Effector memory CD8-positive, alpha-beta T cell (primary cell): ENCODE data around the gene ABCC6.
"Not testable (repeated sequence)": the region's sequence is repeated elsewhere in the genome, so short reads cannot be mapped to it uniquely, and the experiment has no call there.

ENCODE experiments used
- ATAC-seq: fragments of 150-1000 bp; cut with Tn5 transposase; replicated peaks from 2 replicates; pipeline ENCODE4 v1.10.0; 2021; ENCODE audit warnings: mild to moderate bottlenecking, moderate library complexity
- DNase-seq, 3 experiments: peaks; one replicate each; pipeline ENCODE4 v3.0.0; 2021
- H3K27ac Mint-ChIP-seq, 2 donors: one replicate each; pipeline ENCODE4 v1.8.0; 2022; ENCODE audit warnings: mild to moderate bottlenecking in 2 of 2, mixed read lengths in 2 of 2, moderate library complexity in 2 of 2
- H3K27me3 Mint-ChIP-seq, 2 donors: one replicate each; pipeline ENCODE4 v1.8.0; 2022; ENCODE audit warnings: mixed read lengths in 2 of 2
- H3K36me3 Mint-ChIP-seq: one replicate; pipeline ENCODE4 v1.8.0; 2022; ENCODE audit warnings: mild to moderate bottlenecking, moderate library complexity, mixed read lengths; ENCODE audit not compliant: insufficient read depth
- H3K4me1 Mint-ChIP-seq, 2 donors: one replicate each; pipeline ENCODE4 v1.8.0; 2022; ENCODE audit warnings: low read depth in 2 of 2, mixed read lengths in 2 of 2
- H3K4me3 Mint-ChIP-seq, 2 donors: one replicate each; pipeline ENCODE4 v1.8.0; 2022; ENCODE audit warnings: mild to moderate bottlenecking in 2 of 2, mixed read lengths in 2 of 2, moderate library complexity in 2 of 2
- H3K9me3 Mint-ChIP-seq, 2 donors: one replicate each; pipeline ENCODE4 v1.8.0; 2022; ENCODE audit warnings: mixed read lengths in 2 of 2

Gene ABCC6

DNA sequence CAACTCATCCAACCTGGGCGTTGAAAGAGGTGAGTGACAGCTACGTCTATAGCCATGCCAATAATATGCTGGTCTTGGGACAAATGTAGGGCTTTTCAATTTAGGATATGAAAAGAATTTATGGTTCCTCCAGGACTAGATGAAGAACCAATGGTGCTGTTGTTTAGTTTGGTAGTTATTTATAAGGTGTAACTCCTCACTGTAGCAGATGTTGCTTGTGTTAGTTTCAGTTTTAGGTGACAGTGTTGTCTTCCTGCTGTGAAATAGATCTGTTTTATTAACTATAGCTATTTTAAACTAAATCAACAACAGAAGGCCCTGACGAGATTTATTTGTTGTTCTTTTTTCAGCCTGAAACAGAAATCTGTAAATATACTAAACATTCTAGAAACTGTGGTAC is 24.1 kb upstream of the ABCC6 start:
- H3K27me3 Mint-ChIP-seq, ATAC-seq, H3K9me3 Mint-ChIP-seq, H3K4me1 Mint-ChIP-seq, H3K27ac Mint-ChIP-seq, H3K36me3 Mint-ChIP-seq, DNase-seq, H3K4me3 Mint-ChIP-seq: not testable (repeated sequence)

DNA sequence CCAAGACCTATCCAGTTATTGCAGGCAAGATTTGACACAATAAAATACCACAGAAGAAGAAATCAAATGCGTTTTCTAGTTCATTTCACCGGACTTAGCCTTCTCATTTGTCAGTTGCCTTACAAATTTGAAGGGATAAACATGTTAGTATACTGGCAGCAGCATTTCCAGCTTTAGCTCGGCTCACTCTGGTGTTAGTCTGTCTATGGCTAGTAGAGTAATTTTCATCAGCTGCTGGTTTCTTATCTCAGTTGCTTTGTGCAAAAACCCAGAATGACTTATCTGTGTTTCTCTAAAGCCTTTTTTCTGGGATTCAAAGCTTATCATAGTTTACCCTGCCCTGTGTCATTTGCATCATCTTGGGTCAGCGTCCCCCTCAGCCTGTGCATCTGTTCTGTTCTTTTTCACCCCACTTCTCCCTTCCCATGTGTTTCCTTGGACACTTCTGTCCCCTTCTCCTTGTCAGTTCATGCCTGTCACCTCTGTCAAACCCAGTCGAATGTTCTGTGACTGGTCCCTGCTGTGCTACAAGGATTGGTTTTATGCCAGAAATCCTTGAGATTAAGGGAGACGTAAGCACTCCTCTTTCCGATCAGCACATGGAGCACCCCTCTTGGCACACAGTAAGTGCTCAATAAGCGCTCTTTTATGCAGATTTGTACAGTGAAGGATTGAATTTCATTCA is 23.4 kb upstream of the ABCC6 start:
- not testable (repeated sequence) for ATAC-seq, H3K4me1 Mint-ChIP-seq, H3K9me3 Mint-ChIP-seq, H3K27ac Mint-ChIP-seq, H3K4me3 Mint-ChIP-seq, H3K27me3 Mint-ChIP-seq, H3K36me3 Mint-ChIP-seq, DNase-seq

DNA sequence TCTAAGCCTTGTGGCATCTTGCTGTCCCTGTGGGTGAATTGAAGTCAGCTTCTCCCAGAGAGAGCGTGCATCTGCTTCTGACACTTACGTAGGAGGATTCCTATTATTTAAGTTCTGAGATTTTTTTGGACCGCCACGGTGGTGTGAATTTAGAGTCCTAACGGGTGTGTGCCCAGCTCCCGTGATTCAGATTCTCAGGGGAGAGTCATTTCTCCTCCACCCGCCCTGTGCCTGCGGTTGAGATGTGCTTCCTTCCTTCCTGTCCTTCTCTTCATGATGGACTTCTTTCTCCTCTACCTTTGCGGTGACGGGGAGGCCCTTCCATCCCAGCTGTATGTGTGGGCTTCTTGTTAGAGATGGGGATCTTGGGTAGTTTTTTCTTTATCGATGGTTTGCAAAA is 20.6 kb upstream of the ABCC6 start:
- H3K27me3 Mint-ChIP-seq, H3K27ac Mint-ChIP-seq, H3K36me3 Mint-ChIP-seq, H3K9me3 Mint-ChIP-seq, ATAC-seq, H3K4me1 Mint-ChIP-seq, H3K4me3 Mint-ChIP-seq, DNase-seq: not testable (repeated sequence)

DNA sequence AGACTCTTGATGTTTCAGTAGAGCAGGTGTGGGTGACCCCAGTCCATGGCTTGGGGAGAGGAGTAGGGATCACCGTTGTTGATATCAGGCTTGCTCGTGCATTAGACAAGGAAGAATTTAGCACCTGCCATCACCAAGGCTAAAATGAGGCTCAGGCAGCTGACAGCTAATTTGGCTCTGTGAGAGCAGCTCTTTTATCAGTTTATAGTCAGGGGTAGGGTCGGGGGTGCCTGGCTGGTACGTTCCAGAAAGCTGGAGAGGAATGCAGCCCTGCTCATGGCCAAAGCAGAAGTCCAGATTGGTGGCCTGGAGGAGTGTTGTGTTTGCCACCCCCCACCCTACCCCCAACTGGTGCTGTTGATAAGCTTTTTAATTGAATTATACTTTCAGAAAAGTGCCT is 17.4 kb upstream of the ABCC6 start:
- not testable (repeated sequence) for ATAC-seq, DNase-seq, H3K36me3 Mint-ChIP-seq, H3K27ac Mint-ChIP-seq, H3K9me3 Mint-ChIP-seq, H3K4me3 Mint-ChIP-seq, H3K27me3 Mint-ChIP-seq, H3K4me1 Mint-ChIP-seq

DNA sequence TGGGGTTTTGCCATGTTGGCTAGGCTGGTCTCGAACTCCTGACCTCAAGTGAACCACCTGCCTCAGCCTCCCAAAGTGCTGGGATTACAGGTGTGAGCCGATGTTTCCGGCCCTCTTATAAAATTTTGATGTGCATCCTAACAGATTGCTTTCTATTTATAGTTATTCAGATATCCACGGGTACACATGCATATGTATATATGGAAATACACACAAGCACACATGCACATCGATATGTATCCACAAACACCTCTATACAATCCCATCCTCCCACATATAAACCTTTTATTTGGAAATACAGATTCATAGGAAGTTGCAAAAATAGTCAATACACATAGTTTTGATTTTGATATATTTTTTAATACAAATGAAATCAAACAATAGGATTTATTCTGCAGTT is 14.4 kb upstream of the ABCC6 start:
- H3K36me3 Mint-ChIP-seq, H3K4me3 Mint-ChIP-seq, H3K27me3 Mint-ChIP-seq, H3K9me3 Mint-ChIP-seq, H3K4me1 Mint-ChIP-seq, ATAC-seq, DNase-seq: not testable (repeated sequence)
- H3K27ac Mint-ChIP-seq: peak overlapping the region in 1 of 2 donors; percentile 72

DNA sequence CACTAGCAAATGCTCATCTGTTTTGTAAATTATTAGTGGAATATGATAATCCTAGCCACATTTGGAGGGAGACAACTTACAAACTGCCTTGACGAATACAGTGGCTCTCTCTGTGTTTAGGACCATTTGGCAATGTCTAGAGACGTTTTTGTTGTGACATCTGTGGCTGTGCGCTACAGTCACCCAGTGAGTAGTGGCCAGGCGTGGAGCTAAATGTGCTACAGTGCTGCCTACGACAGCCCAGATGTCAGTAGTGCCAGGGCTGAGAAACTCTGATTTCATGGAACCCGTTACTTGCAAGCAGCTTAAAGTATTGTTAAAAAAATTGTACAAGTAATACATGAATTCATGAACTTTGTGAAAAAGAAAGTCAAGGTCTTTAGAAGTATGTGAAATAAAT is 13.8 kb upstream of the ABCC6 start:
- peak overlapping the region in 1 of 2 donors; percentile 72 for H3K27ac Mint-ChIP-seq
- not testable (repeated sequence) for ATAC-seq, H3K9me3 Mint-ChIP-seq, H3K27me3 Mint-ChIP-seq, H3K4me1 Mint-ChIP-seq, H3K36me3 Mint-ChIP-seq, DNase-seq, H3K4me3 Mint-ChIP-seq

DNA sequence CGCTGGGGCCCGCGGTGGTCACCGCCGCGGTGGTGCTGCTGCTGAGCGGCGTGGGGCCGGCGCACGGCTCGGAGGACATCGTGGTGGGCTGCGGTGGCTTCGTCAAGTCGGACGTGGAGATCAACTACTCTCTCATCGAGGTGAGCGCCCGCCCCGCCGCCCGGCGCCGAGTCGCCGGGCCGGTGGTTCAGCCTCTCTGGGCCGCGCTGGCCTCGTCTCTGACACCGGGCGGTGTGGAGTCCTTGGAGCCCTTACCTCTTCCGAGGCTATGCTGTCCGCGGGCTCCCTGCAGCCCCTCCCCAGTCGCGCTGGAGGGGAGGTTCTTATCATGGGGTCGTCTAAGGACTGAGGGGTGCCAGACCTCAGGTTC is 9.4 kb upstream of the ABCC6 start:
- H3K27me3 Mint-ChIP-seq, H3K27ac Mint-ChIP-seq, DNase-seq, H3K9me3 Mint-ChIP-seq, H3K36me3 Mint-ChIP-seq, H3K4me1 Mint-ChIP-seq: not testable (repeated sequence)
- peak; percentile 46 for ATAC-seq
- peak overlapping the region; percentile 73 to 82 for H3K4me3 Mint-ChIP-seq

DNA sequence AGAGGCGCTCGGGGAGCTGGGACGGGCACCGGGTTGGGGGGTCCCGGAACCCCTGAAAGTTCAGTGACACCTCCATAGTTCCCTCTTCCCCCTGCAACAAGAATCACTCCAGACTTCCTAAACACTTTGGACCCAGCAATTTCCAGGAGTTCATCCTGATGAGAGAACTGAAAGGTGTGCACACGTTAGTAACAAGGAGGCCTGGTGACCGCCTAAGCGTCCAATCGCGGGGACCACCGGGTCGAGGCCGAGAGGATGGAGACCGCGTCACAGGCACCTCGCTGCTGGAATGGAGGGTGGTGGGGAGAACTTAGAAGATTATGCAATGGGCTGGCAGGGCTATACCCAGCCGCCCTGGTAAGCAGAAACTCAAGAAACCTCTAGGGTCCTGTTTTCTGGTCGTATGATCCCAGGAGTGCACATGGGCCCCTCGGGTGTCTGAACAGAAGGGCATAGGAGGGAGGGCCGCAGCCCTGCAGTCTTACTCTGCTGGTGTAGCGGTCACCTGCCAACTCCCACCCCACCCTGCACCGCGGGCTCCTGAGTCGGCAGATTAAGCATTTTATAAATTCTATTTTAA is 458 bp upstream of the ABCC6 start:
- not testable (repeated sequence) for H3K27ac Mint-ChIP-seq, ATAC-seq, H3K9me3 Mint-ChIP-seq, H3K27me3 Mint-ChIP-seq, H3K4me3 Mint-ChIP-seq, H3K36me3 Mint-ChIP-seq, DNase-seq, H3K4me1 Mint-ChIP-seq

DNA sequence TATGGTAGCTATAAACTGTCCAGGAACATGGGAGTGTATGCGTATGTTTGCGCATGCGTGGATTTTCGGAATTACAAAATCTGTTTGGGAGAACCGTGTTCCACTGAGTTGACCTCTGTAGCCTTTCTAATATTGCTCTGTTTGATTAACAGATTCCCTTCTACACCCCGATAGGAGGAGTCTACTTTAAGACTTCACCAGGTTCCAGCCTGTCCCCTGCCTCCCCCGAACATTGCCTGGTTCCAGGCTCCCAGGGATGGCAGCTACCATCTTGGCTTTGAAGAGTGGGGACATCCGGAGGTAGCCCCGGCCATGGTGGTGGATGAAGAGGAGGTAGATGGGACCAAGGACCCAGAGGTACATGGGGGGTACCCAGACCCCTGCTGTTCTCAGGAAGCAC is 1.9 kb downstream of the ABCC6 start:
- not testable (repeated sequence) for H3K36me3 Mint-ChIP-seq, H3K4me3 Mint-ChIP-seq, H3K27ac Mint-ChIP-seq, H3K27me3 Mint-ChIP-seq, DNase-seq, H3K4me1 Mint-ChIP-seq, H3K9me3 Mint-ChIP-seq, ATAC-seq

DNA sequence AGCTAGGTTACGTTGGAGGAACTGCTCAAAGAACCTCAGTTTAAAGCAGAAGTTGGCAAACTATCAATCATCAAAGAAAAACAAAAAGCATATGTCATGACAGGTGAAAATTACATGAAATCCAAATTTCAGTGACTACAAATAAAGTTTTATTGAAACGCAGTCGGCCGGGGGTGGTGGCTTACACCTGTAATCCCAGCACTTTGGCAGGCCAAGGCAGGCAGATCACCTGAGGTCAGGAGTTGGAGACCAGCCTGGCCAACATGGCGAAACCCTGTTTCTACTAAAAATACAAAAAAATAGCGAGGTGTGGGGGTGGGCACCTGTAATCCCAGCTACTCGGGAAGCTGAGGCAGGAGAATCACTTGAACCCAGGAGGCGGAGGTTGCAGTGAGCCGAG is 2.8 kb downstream of the ABCC6 start:
- not testable (repeated sequence) for H3K27ac Mint-ChIP-seq, DNase-seq, H3K9me3 Mint-ChIP-seq, H3K4me1 Mint-ChIP-seq, H3K36me3 Mint-ChIP-seq, ATAC-seq, H3K4me3 Mint-ChIP-seq, H3K27me3 Mint-ChIP-seq

DNA sequence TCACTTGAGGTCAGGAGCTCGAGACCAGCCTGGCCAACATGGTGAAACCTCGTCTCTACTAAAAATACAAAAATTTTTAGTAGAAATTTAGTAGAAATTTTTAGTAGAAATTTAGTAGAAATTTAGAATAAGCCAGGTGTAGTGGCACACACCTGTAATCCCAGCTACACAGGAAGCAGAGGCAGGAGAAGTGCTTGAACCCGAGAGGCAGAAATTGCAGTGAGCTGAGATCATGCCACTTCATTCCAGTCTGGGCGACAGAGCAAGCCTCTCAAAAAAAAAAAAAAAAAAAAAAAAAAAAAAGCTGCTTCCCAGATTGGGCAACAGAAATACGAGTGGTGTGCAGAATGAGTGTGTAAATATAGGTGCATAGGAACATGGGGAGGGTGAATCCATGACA is 4.5 kb downstream of the ABCC6 start:
- not testable (repeated sequence) for H3K9me3 Mint-ChIP-seq, H3K36me3 Mint-ChIP-seq, ATAC-seq, DNase-seq, H3K4me1 Mint-ChIP-seq, H3K4me3 Mint-ChIP-seq, H3K27ac Mint-ChIP-seq, H3K27me3 Mint-ChIP-seq

DNA sequence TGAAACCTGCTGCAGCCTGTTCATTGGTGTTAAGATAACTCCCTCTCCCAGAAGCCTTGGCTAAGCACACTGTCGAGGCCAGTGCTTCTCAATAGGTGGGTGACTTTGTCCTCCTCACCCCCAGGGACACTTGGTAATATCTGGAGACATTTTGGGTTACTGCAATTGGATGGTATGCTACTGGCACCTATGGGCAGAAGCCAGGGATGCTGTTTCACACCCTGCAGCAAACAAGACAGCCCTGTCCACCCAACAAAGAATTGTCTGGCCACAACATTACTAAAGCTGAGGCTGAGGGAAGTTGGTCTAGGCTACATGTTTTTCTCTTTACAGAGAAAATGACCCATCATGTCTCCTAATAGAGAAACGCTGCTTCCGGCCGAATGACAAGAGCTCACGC is 4.9 kb downstream of the ABCC6 start:
- not testable (repeated sequence) for H3K27me3 Mint-ChIP-seq, DNase-seq, H3K36me3 Mint-ChIP-seq, ATAC-seq, H3K9me3 Mint-ChIP-seq, H3K4me3 Mint-ChIP-seq, H3K27ac Mint-ChIP-seq, H3K4me1 Mint-ChIP-seq

DNA sequence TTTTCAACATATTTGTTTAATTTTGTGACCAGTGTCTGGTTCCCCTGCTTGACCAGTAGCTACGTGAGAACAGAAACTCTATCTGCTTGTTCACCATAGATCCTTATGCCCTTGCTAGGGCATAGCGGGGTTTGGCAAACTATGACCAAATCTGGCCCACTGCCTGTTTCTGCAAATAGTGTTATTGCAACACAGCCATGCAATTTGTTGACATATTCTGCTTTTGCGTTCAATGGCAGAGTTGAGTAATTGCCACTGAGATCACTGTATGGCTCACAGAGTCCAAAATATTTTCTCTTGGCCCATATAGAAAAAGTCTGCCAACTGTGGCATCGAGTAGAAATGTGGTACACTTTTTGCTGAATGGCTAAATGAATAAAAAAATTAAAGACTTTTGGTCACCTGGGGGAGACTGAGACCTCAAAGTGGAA is 9.4 kb downstream of the ABCC6 start:
- H3K9me3 Mint-ChIP-seq, ATAC-seq, H3K36me3 Mint-ChIP-seq, H3K4me1 Mint-ChIP-seq, H3K27ac Mint-ChIP-seq, H3K27me3 Mint-ChIP-seq, H3K4me3 Mint-ChIP-seq, DNase-seq: not testable (repeated sequence)

DNA sequence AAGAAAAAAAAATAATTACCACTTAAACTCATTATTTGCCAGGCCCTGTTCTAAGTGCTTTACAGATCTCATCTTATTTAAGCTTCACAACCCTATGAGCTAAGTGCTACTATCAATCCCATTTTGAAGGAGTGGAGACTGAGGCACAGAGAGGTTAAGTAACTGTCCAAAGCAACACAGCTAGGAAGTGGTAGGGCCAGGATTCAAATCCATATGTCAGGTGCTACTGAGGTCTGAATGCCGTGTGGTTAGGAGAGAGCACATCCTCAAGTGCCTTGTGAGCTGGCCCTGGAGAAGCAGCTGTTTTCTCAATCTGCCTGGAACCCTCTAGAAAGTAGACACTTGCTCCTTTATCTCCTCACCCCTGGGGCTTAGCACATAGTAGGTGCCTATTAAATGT is 11.9 kb downstream of the ABCC6 start:
- not testable (repeated sequence) for DNase-seq, H3K9me3 Mint-ChIP-seq, H3K4me3 Mint-ChIP-seq, H3K36me3 Mint-ChIP-seq, H3K27me3 Mint-ChIP-seq, ATAC-seq, H3K27ac Mint-ChIP-seq, H3K4me1 Mint-ChIP-seq

DNA sequence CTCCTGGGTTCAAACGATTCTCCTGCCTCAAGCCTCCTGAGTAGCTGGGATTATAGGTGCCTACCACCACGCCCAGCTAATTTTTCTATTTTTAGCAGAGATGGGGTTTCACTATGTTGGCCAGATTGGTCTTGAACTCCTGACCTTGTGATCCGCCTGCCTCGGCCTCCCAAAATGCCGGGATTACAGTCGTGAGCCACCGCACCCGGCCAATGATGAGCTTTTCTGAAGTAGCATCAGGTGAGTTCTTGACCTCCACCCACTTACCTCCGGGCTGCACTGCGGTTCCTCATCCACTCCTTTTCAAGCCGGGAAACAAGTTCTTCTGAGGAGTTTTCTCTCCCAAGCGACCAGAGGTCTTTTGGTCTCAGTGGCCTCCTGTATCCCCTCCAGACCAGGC is 14.8 kb downstream of the ABCC6 start:
- not testable (repeated sequence) for DNase-seq, H3K4me1 Mint-ChIP-seq, H3K36me3 Mint-ChIP-seq, H3K27me3 Mint-ChIP-seq, ATAC-seq, H3K27ac Mint-ChIP-seq, H3K4me3 Mint-ChIP-seq, H3K9me3 Mint-ChIP-seq
